Measurements from ENCODE around the gene GUF1.

GUF1 gene

DNA sequence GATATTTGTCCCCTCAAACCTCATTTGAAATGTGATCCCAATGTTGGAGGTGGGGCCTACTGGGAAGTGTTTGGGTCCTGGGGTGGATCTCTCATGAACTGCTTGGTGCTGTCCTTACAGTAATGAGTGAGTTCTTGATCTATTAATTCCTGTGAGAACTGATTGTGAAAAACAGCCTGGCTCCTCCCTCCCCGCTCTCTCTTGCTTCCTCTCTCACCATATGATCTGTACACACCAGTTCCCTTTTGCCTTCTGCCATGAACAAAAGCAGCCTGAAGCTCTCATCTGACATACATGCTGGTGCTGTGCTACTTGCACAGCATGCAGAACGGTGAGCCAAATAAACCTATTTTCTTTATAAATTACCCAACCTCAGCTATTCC is 15.6 kb upstream of the GUF1 start:
- no peaks in the 10 kb centered on the region for H3K9me3 ChIP-seq (ENCODE audit: control insufficient read depth in 1 of 2, low read length in 2 of 2)
- H3K27ac ChIP-seq (ENCODE audit: low read depth, low read length): no peak overlapping the region
- H3K4me1 ChIP-seq (ENCODE audit: control insufficient read depth in 1 of 2, insufficient read depth in 2 of 2, low read length in 2 of 2): no peaks in the 10 kb centered on the region
- H3K36me3 ChIP-seq (ENCODE audit: control insufficient read depth in 1 of 2, insufficient read depth in 2 of 2, low read length in 2 of 2): no peaks in the 10 kb centered on the region
- H3K27me3 ChIP-seq (ENCODE audit: control insufficient read depth in 1 of 2, insufficient read depth in 2 of 2, low read length in 2 of 2): no peaks in the 10 kb centered on the region
- H3K4me3 ChIP-seq (ENCODE audit: low read depth in 1 of 2, low read length in 2 of 2): no peak overlapping the region
- H3K9ac ChIP-seq (ENCODE audit: low read depth in 1 of 2, low read length in 2 of 2): no peak overlapping the region

DNA sequence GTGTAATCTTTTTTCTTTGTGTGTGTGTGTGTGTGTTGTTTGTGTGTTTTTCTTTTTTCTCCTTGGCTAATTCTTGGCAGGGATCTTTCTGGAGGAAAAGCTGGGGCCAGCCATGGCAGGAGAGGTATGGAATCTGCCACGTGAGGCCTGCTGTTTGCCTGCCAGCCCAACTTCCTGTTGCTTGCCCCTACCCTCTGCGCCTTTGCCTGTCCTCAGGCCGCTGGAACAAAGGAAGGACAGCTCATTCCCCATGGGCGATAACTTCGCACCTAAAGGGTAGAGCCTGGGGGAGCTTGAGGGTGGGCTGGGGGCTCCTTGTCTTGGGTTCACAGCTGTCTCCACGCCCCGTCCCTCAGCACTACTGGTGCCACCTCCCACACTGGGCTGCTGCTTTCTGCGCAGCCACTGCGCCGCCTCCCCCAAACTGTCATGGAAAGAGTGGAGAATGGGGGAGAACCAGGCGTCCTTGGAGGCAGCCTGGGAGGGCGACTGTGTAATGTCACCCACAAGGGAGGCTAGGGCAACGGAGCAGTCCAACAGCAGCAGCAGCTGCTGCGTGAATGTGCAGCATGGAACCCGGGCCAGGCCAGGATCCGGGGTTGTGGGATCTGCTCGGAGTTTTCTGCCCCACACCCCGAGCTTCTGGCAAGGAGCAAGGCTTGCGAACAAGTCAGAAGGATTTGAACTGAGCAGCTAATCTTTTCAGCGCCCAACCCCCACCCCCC is 14.5 kb upstream of the GUF1 start:
- Histone ChIP-seq H3K9ac (ENCODE audit: low read depth in 1 of 2, low read length in 2 of 2) (no peak overlapping the region), H3K27ac (ENCODE audit: low read depth, low read length) (no peak overlapping the region), H3K27me3 (ENCODE audit: control insufficient read depth in 1 of 2, insufficient read depth in 2 of 2, low read length in 2 of 2) (no peaks in the 10 kb centered on the region), H3K4me1 (ENCODE audit: control insufficient read depth in 1 of 2, insufficient read depth in 2 of 2, low read length in 2 of 2) (no peaks in the 10 kb centered on the region), H3K4me3 (ENCODE audit: low read depth in 1 of 2, low read length in 2 of 2) (no peak overlapping the region), H3K9me3 (ENCODE audit: control insufficient read depth in 1 of 2, low read length in 2 of 2) (no peaks in the 10 kb centered on the region), H3K36me3 (ENCODE audit: control insufficient read depth in 1 of 2, insufficient read depth in 2 of 2, low read length in 2 of 2) (no peaks in the 10 kb centered on the region)

DNA sequence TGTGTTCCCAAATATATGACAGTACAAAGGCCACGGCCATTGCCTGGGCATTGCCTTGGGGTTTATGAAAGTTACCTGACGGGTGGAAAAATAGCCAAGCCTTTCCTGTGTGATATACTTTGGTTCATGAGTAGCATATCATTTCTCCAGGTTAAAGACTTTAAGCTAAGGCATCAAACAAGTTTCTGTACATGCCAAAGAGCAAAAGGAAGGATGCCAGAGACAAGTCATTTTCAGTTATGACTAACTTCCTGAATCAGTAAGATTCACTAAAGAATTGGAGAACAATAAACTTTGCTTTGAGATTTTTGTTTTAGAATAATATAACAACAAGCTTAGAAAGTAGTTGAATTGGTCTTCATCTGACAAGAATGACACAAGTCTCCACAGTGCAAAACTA is 9.7 kb upstream of the GUF1 start:
- Histone ChIP-seq H3K36me3 (ENCODE audit: control insufficient read depth in 1 of 2, insufficient read depth in 2 of 2, low read length in 2 of 2) (no peaks in the 10 kb centered on the region), H3K4me1 (ENCODE audit: control insufficient read depth in 1 of 2, insufficient read depth in 2 of 2, low read length in 2 of 2) (no peaks in the 10 kb centered on the region), H3K9ac (ENCODE audit: low read depth in 1 of 2, low read length in 2 of 2) (no peak overlapping the region), H3K4me3 (ENCODE audit: low read depth in 1 of 2, low read length in 2 of 2) (no peak overlapping the region), H3K27me3 (ENCODE audit: control insufficient read depth in 1 of 2, insufficient read depth in 2 of 2, low read length in 2 of 2) (no peaks in the 10 kb centered on the region), H3K9me3 (ENCODE audit: control insufficient read depth in 1 of 2, low read length in 2 of 2) (no peaks in the 10 kb centered on the region), H3K27ac (ENCODE audit: low read depth, low read length) (no peak overlapping the region)

DNA sequence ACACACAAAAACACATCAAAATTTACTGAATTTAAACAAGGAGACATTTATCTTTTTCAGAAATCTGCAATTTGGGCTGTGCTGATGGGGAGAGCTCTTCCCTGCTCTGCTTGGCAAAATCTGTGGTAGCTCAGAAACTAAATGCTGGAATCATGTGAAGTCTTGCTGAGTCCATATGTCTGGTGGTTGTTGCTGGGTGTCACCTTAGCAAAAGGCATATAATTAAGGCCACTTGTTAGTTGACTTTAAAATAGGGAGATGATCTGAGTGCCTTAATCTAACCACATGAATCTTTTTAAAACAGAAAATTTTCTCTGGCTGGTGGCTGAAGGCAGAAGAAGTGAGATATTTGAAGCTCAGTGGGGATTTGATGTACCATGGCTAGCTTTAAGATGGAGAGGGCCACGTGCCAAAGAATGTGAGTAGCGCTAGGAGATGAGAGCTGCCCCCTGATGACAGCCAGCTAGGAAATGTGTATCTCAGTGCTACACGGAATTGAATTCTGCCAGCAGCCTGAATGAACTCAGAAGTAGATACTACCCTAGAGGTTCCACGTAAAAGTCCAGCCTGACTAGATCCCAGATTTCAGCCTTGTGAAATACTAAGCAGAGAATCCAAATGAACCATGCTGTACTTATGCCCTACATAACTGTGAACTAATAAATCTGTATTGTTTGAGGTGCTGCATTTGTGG is 7.6 kb upstream of the GUF1 start:
- Histone ChIP-seq H3K9ac (ENCODE audit: low read depth in 1 of 2, low read length in 2 of 2) (no peak overlapping the region), H3K36me3 (ENCODE audit: control insufficient read depth in 1 of 2, insufficient read depth in 2 of 2, low read length in 2 of 2) (no peaks in the 10 kb centered on the region), H3K4me3 (ENCODE audit: low read depth in 1 of 2, low read length in 2 of 2) (no peak overlapping the region), H3K4me1 (ENCODE audit: control insufficient read depth in 1 of 2, insufficient read depth in 2 of 2, low read length in 2 of 2) (no peaks in the 10 kb centered on the region), H3K9me3 (ENCODE audit: control insufficient read depth in 1 of 2, low read length in 2 of 2) (no peaks in the 10 kb centered on the region), H3K27ac (ENCODE audit: low read depth, low read length) (no peak overlapping the region), H3K27me3 (ENCODE audit: control insufficient read depth in 1 of 2, insufficient read depth in 2 of 2, low read length in 2 of 2) (no peaks in the 10 kb centered on the region)

DNA sequence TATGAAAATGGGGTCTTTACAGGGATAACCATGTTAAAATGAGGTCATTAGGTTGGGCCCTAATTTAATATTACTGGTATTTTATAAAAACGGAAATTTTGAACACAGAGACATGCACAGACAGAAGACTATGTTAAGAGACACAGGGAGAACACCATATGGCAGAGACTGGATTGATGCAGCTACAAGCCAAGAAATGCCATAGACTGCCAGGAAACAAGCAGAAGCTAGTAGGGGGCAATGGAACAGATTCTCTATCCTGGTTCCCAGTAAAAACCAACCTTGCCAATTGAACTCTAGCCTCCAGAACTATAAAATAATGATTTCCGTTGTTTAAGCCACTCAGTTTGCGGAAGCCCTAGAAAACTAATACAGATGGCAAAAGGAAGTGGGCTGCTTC is 6.6 kb upstream of the GUF1 start:
- Histone ChIP-seq H3K27me3 (ENCODE audit: control insufficient read depth in 1 of 2, insufficient read depth in 2 of 2, low read length in 2 of 2) (no peaks in the 10 kb centered on the region), H3K4me1 (ENCODE audit: control insufficient read depth in 1 of 2, insufficient read depth in 2 of 2, low read length in 2 of 2) (no peaks in the 10 kb centered on the region), H3K27ac (ENCODE audit: low read depth, low read length) (no peak overlapping the region), H3K4me3 (ENCODE audit: low read depth in 1 of 2, low read length in 2 of 2) (no peak overlapping the region), H3K36me3 (ENCODE audit: control insufficient read depth in 1 of 2, insufficient read depth in 2 of 2, low read length in 2 of 2) (no peaks in the 10 kb centered on the region), H3K9ac (ENCODE audit: low read depth in 1 of 2, low read length in 2 of 2) (no peak overlapping the region), H3K9me3 (ENCODE audit: control insufficient read depth in 1 of 2, low read length in 2 of 2) (no peaks in the 10 kb centered on the region)

DNA sequence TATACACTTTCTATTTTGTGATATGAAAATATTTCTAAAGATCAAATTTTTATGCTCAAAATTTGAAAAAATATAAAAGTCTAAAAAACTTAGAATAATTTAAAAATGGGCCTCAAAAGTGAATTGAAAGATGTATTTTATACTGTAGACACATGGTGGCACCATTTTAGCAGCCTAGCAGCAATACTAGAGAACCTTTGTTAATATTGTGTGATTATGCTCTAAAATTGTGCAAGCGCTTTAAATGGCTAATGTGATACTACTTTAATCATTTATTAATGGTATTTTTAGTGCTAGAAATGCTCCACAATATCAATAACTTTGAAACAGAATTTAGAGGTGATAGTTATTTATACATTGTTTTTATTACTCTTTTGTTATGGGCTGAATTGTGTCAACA is 3.7 kb upstream of the GUF1 start:
- no peak overlapping the region for H3K9ac ChIP-seq (ENCODE audit: low read depth in 1 of 2, low read length in 2 of 2)
- H3K4me1 ChIP-seq (ENCODE audit: control insufficient read depth in 1 of 2, insufficient read depth in 2 of 2, low read length in 2 of 2): peaks cover 0 to 4% of the 10 kb centered on the region in 2 donors
- H3K4me3 ChIP-seq (ENCODE audit: low read depth in 1 of 2, low read length in 2 of 2): no peak overlapping the region
- H3K36me3 ChIP-seq (ENCODE audit: control insufficient read depth in 1 of 2, insufficient read depth in 2 of 2, low read length in 2 of 2): no peaks in the 10 kb centered on the region
- H3K27ac ChIP-seq (ENCODE audit: low read depth, low read length): no peak overlapping the region
- H3K9me3 ChIP-seq (ENCODE audit: control insufficient read depth in 1 of 2, low read length in 2 of 2): no peaks in the 10 kb centered on the region
- no peaks in the 10 kb centered on the region for H3K27me3 ChIP-seq (ENCODE audit: control insufficient read depth in 1 of 2, insufficient read depth in 2 of 2, low read length in 2 of 2)

DNA sequence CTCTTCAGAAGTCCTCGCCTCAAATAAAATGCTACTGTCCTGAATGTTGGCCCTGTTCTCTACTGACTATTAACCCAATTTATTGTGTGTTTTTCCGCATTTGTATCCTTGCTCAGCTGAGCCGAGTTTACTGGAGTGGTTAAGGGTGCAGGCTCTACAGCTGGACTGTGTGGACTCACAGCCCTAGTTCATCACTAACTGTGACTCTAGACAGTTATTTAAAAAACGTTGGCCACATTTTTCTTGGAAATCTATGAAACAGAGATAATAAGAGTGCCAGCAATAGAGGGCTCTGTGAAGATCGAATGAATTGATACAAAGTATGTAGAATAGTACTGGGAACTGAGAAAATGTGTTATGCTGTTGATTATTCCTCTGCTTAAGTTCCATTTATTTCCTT is 2.9 kb upstream of the GUF1 start:
- H3K27me3 ChIP-seq (ENCODE audit: control insufficient read depth in 1 of 2, insufficient read depth in 2 of 2, low read length in 2 of 2): no peaks in the 10 kb centered on the region
- no peaks in the 10 kb centered on the region for H3K36me3 ChIP-seq (ENCODE audit: control insufficient read depth in 1 of 2, insufficient read depth in 2 of 2, low read length in 2 of 2)
- H3K4me1 ChIP-seq (ENCODE audit: control insufficient read depth in 1 of 2, insufficient read depth in 2 of 2, low read length in 2 of 2): peaks cover 0 to 4% of the 10 kb centered on the region in 2 donors
- no peak overlapping the region for H3K4me3 ChIP-seq (ENCODE audit: low read depth in 1 of 2, low read length in 2 of 2)
- no peak overlapping the region for H3K9ac ChIP-seq (ENCODE audit: low read depth in 1 of 2, low read length in 2 of 2)
- no peak overlapping the region for H3K27ac ChIP-seq (ENCODE audit: low read depth, low read length)
- H3K9me3 ChIP-seq (ENCODE audit: control insufficient read depth in 1 of 2, low read length in 2 of 2): no peaks in the 10 kb centered on the region

DNA sequence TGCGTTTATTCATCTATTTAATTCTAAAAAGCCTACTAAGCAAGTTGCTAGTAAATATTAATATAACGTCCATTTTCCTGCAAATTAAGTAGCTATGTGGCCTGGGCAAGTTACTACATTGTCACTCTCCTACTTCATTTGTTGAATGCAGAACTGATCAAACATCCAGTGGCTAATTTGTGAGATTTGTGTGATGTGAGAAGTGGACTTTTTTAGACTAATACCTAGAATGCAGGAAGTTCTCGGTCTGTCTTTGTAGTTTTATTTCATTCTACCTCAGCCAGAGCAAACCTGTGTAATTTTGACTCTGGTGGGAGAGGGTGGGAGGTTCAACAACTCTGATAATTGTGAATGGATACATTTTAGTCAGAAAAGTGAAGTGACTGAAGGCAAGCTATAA is 840 bp downstream of the GUF1 start:
- no peak overlapping the region for H3K27ac ChIP-seq (ENCODE audit: low read depth, low read length)
- peak overlapping the region; percentile 94 to 97 for H3K4me3 ChIP-seq (ENCODE audit: low read depth in 1 of 2, low read length in 2 of 2)
- peaks cover 6 to 8% of the 10 kb centered on the region in 2 donors for H3K4me1 ChIP-seq (ENCODE audit: control insufficient read depth in 1 of 2, insufficient read depth in 2 of 2, low read length in 2 of 2)
- H3K36me3 ChIP-seq (ENCODE audit: control insufficient read depth in 1 of 2, insufficient read depth in 2 of 2, low read length in 2 of 2): peaks cover 6 to 20% of the 10 kb centered on the region in 2 donors
- H3K9ac ChIP-seq (ENCODE audit: low read depth in 1 of 2, low read length in 2 of 2): peak overlapping the region; percentile 92 to 97
- no peaks in the 10 kb centered on the region for H3K9me3 ChIP-seq (ENCODE audit: control insufficient read depth in 1 of 2, low read length in 2 of 2)
- H3K27me3 ChIP-seq (ENCODE audit: control insufficient read depth in 1 of 2, insufficient read depth in 2 of 2, low read length in 2 of 2): no peaks in the 10 kb centered on the region

DNA sequence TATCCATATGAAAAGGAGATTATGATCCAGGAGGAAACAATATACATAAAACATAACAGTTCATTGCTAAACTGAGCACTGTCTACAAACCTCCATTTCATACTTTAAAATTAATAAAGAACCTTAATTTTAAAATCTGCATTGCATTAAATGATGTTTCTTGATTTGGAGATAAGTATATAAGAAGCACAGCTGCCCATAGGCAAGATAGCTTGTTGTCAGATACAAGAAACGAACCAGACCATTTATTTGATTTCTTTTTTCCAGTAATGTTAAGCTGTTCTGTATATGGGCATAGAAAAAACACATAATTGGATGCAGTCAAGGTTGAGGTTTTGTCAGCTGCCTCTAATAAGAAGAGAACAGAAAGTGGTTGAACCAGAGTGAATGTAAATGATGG is 6.4 kb downstream of the GUF1 start:
- Histone ChIP-seq H3K27ac (ENCODE audit: low read depth, low read length) (no peak overlapping the region), H3K27me3 (ENCODE audit: control insufficient read depth in 1 of 2, insufficient read depth in 2 of 2, low read length in 2 of 2) (no peaks in the 10 kb centered on the region), H3K4me3 (ENCODE audit: low read depth in 1 of 2, low read length in 2 of 2) (no peak overlapping the region), H3K36me3 (ENCODE audit: control insufficient read depth in 1 of 2, insufficient read depth in 2 of 2, low read length in 2 of 2) (peaks cover 28 to 58% of the 10 kb centered on the region in 2 donors), H3K9ac (ENCODE audit: low read depth in 1 of 2, low read length in 2 of 2) (no peak overlapping the region), H3K9me3 (ENCODE audit: control insufficient read depth in 1 of 2, low read length in 2 of 2) (no peaks in the 10 kb centered on the region), H3K4me1 (ENCODE audit: control insufficient read depth in 1 of 2, insufficient read depth in 2 of 2, low read length in 2 of 2) (peaks cover 4 to 6% of the 10 kb centered on the region in 2 donors)

DNA sequence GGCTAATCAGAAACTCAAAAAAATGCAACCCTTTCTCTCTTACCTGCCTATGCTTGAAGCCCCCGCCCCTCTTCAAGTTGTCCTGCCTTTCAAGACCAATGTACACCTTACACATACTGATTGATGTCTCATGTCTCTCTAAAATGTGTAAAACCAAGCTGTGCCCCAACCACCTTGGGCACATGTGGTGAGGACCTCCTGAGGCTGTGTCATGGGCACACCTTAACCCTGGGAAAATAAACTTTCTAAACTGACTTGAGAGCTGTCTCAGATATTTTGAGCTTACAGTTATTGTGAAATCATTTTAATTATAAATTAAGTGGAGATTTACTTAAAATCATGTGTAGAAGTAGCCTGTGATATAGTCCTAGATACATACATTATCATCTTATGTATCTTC is 22.2 kb downstream of the GUF1 start:
- Histone ChIP-seq H3K27me3 (ENCODE audit: control insufficient read depth in 1 of 2, insufficient read depth in 2 of 2, low read length in 2 of 2) (no peaks in the 10 kb centered on the region), H3K36me3 (ENCODE audit: control insufficient read depth in 1 of 2, insufficient read depth in 2 of 2, low read length in 2 of 2) (peaks cover 17 to 57% of the 10 kb centered on the region in 2 donors)

More for the DNA sequence above, 22.2 kb downstream of the GUF1 start:
- Histone ChIP-seq H3K4me3 (ENCODE audit: low read depth in 1 of 2, low read length in 2 of 2) (no peak overlapping the region), H3K27ac (ENCODE audit: low read depth, low read length) (no peak overlapping the region), H3K9ac (ENCODE audit: low read depth in 1 of 2, low read length in 2 of 2) (no peak overlapping the region), H3K4me1 (ENCODE audit: control insufficient read depth in 1 of 2, insufficient read depth in 2 of 2, low read length in 2 of 2) (peaks cover 0 to 4% of the 10 kb centered on the region in 2 donors), H3K9me3 (ENCODE audit: control insufficient read depth in 1 of 2, low read length in 2 of 2) (no peaks in the 10 kb centered on the region)

All from duodenal mucosa (tissue), 2 donors.